MCF 10A (cell line): ENCODE data around the gene ACAP2. TPM values are rescaled to one million over a fixed set of nuclear protein-coding genes. Genes with fewer than 3 reads are reported as not detected.
"Not testable (repeated sequence)": the region's sequence is repeated elsewhere in the genome, so short reads cannot be mapped to it uniquely, and the experiment has no call there.

Experiments
- Bru-seq: library from RNA; stranded (reverse); fragments of 400-500 nt; gene quantifications from one replicate; lab custom pipeline; 2021; lab: Mats Ljungman, UMichigan
- BruChase-seq, 2 experiments: library from RNA; stranded (reverse); fragments of 400-500 nt; gene quantifications; one replicate each; lab custom pipeline; 2021; lab: Mats Ljungman, UMichigan
- BruUV-seq: library from RNA; stranded (reverse); fragments of 400-500 nt; replicated peaks from 2 replicates; lab custom pipeline; 2021; lab: Mats Ljungman, UMichigan
- CTCF ChIA-PET: fragments of 300-600 bp; sonication (Branson Sonifier 250); formaldehyde crosslinking; extraction: SDS; loops from one replicate; lab custom pipeline; 2021; ENCODE audit warnings: antibody characterized with exemption, inconsistent platforms; lab: Yijun Ruan, JAX
- POLR2A ChIA-PET: fragments of 300-600, 350-650 bp; sonication (Branson Sonifier 250); formaldehyde crosslinking; extraction: SDS; loops from one replicate; lab custom pipeline; 2020; ENCODE audit warnings: antibody characterized with exemption, inconsistent platforms; lab: Yijun Ruan, JAX
- DNase-seq: peaks from one replicate; pipeline ENCODE4 v3.0.0-alpha.2; 2018; ENCODE audit not compliant: unreplicated experiment
- H3K27ac Mint-ChIP-seq: one replicate; pipeline ENCODE4 v1.8.0; 2022; ENCODE audit warnings: mild to moderate bottlenecking, low read depth, mixed read lengths; ENCODE audit not compliant: unreplicated experiment
- H3K27me3 Mint-ChIP-seq: one replicate; pipeline ENCODE4 v1.8.0; 2022; ENCODE audit warnings: mixed read lengths; ENCODE audit not compliant: insufficient read depth, unreplicated experiment
- H3K36me3 Mint-ChIP-seq: one replicate; pipeline ENCODE4 v1.8.0; 2022; ENCODE audit warnings: mild to moderate bottlenecking, moderate library complexity, mixed read lengths; ENCODE audit not compliant: insufficient read depth, unreplicated experiment
- H3K4me1 Mint-ChIP-seq: one replicate; pipeline ENCODE4 v1.8.0; 2022; ENCODE audit warnings: mixed read lengths; ENCODE audit not compliant: insufficient read depth, unreplicated experiment
- H3K4me3 Mint-ChIP-seq: one replicate; pipeline ENCODE4 v1.8.0; 2022; ENCODE audit warnings: mild to moderate bottlenecking, moderate library complexity, mixed read lengths; ENCODE audit not compliant: unreplicated experiment
- H3K9me3 Mint-ChIP-seq: one replicate; pipeline ENCODE4 v1.8.0; 2022; ENCODE audit warnings: mixed read lengths; ENCODE audit not compliant: unreplicated experiment
- CTCF ChIP-seq: fragments of 200-600 bp; IDR thresholded peaks from one replicate; pipeline ENCODE4 v1.8.0; 2022; ENCODE audit warnings: antibody characterized with exemption, mild to moderate bottlenecking; ENCODE audit not compliant: unreplicated experiment
- intact Hi-C: fragments of 100-400 bp; cut with micrococcal nuclease; formaldehyde crosslinking; loops from 2 replicates; pipeline ENCODE4 v1.14.1; 2022
- long read RNA-seq: library from polyadenylated mRNA; stranded (forward); transcript quantifications from one replicate; pipeline ENCODE4 v2.0.0, GENCODE V29; 2022
- total RNA-seq: library from RNA; stranded (reverse); gene quantifications from 2 replicates; pipeline ENCODE4 v1.2.3, GENCODE V29; 2022

The ACAP2 gene
- 53.2 and 64.3 TPM in 2 replicates for total RNA-seq
- Bru-seq, nascent RNA = percentile 88 among the genes with signal in this experiment
- BruChase-seq, experiment 1, labeled RNA remaining after a 6-hour chase = percentile 91 among the genes with signal in this experiment
- BruChase-seq, experiment 2, labeled RNA remaining after a 2-hour chase = percentile 87 among the genes with signal in this experiment
- long read RNA-seq, full-length matches to known transcripts = 13 of 41 reads
- long read RNA-seq, partial matches to known transcripts = 5 of 41 reads
- long read RNA-seq, other reads (novel, unspliced or antisense) = 23 of 41 reads

GRCh38 chr3:195442573-195443390 lies at the start of gene ACAP2:
Gene ACAP2, minus strand, starts transcription at chr3:195443020. Its CDS starts 173 bp downstream, at chr3:195442847.
- Mint-ChIP-seq H3K4me1 (peaks cover 19% of the 10 kb centered on the region), H3K9me3 (no peaks in the 10 kb centered on the region), H3K27me3 (no peaks in the 10 kb centered on the region), H3K27ac (peak within 1 kb of the TSS; percentile 94), H3K36me3 (no peaks in the 10 kb centered on the region), H3K4me3 (peak within 1 kb of the TSS; percentile 96)
- ChIA-PET POLR2A (interaction anchor here (0.6 to 4.9 kb wide), 25 partner anchors 9 to 967 kb away, joined by 3 to 54 read pairs (median 5); partner anchors contain the start of genes LSG1, PPP1R2 and XXYLT1), CTCF (interaction anchor here (0.7 to 1.6 kb wide), 3 partner anchors 81 to 695 kb away, joined by 3 to 12 read pairs (median 4); partner anchors contain the start of gene XXYLT1)
- no TSS peak for BruUV-seq
- no peak for TF ChIP-seq CTCF
- intact Hi-C loops = loop anchor here (1.0 to 5.0 kb wide), 5 partner anchors 75 to 171 kb away; partner anchors contain the start of gene XXYLT1
- DNase-seq = peak; percentile 99

- Mint-ChIP-seq H3K36me3 (no peaks in the 10 kb centered on the region), H3K27ac (no peak overlapping the region), H3K4me1 (no peaks in the 10 kb centered on the region), H3K27me3 (peaks cover 37% of the 10 kb centered on the region), H3K9me3 (no peaks in the 10 kb centered on the region), H3K4me3 (no peak overlapping the region)
- TF ChIP-seq CTCF = no peak
- intact Hi-C loops = no loop called here
- POLR2A ChIA-PET = interaction anchor here (0.6 to 1.1 kb wide), 2 partner anchors 15 to 626 kb away, joined by 3 read pairs; no protein-coding TSS in a partner anchor
- no TSS peak for BruUV-seq
- DNase-seq = no peak
- CTCF ChIA-PET = interaction anchor here (0.7 kb wide), 1 partner anchor 371 kb away, joined by 3 read pairs; no protein-coding TSS in a partner anchor
These were observed 32.8 kb upstream of the ACAP2 start for GRCh38 chr3:195475614-195476013.

- H3K4me3 Mint-ChIP-seq, intact Hi-C loops, CTCF ChIA-PET, H3K4me1 Mint-ChIP-seq, H3K36me3 Mint-ChIP-seq, H3K27ac Mint-ChIP-seq, DNase-seq, BruUV-seq, H3K9me3 Mint-ChIP-seq: not testable (repeated sequence)
- POLR2A ChIA-PET = interaction anchor here (0.6 kb wide), 1 partner anchor 626 kb away, joined by 3 read pairs; no protein-coding TSS in a partner anchor
- H3K27me3 Mint-ChIP-seq = peaks cover 37% of the 10 kb centered on the region
These were observed 32.3 kb upstream of the ACAP2 start for GRCh38 chr3:195475116-195475515.

- Mint-ChIP-seq H3K4me3 (no peak overlapping the region), H3K36me3 (no peaks in the 10 kb centered on the region), H3K27me3 (peaks cover 3% of the 10 kb centered on the region), H3K4me1 (no peaks in the 10 kb centered on the region), H3K27ac (no peak overlapping the region), H3K9me3 (peaks cover 18% of the 10 kb centered on the region)
- CTCF ChIA-PET = interaction anchor here (0.7 kb wide), 1 partner anchor 9 kb away, joined by 3 read pairs; no protein-coding TSS in a partner anchor
- POLR2A ChIA-PET = no interaction called here
- intact Hi-C loops = no loop called here
- DNase-seq = no peak
- BruUV-seq = no TSS peak
- TF ChIP-seq CTCF = no peak
These were observed 26.0 kb upstream of the ACAP2 start for GRCh38 chr3:195468841-195469240.
